ENCODE measurements around the gene COL23A1. TPM values are rescaled to one million over a fixed set of nuclear protein-coding genes. Genes with fewer than 3 reads are reported as not detected.

Gene COL23A1
- total and polyA plus RNA-seq, 2 donors (not counting 1 experiment from before 2014, with no cell fraction given), result 0.20 TPM; not detected in 1

GRCh38 chr5:178360222-178360925, 229.8 kb downstream of the COL23A1 start:
- WGBS (ENCODE audit: insufficient coverage), result 86% methylated on average over 17 of the region's 19 CpGs
- peaks cover 0 to 3% (median 0%) of the 10 kb centered on the region in 3 donors for H3K9me3 ChIP-seq (ENCODE audit: control extremely low read depth in 1 of 3, control insufficient read depth in 2 of 3, insufficient read depth in 1 of 3, low read length in 2 of 3)
- POLR2A ChIA-PET, result interaction anchor here (0.6 kb wide), 1 partner anchor 35 kb away, joined by 3 read pairs; no protein-coding TSS in a partner anchor
- peaks cover 21% of the 10 kb centered on the region for H3K27me3 Mint-ChIP-seq
- intact Hi-C loops (cut with micrococcal nuclease), result no loop called here
- peaks cover 3% of the 10 kb centered on the region for H3K4me1 Mint-ChIP-seq
- ATAC-seq (ENCODE audit: low read depth) (no peak), DNase-seq (no peak)
- H3K36me3 ChIP-seq (replicated peaks in 1 of 2; ENCODE audit: control extremely low read depth in 1 of 2, control insufficient read depth in 1 of 2, extremely low read depth in 1 of 2, insufficient read depth in 2 of 2, low read length in 1 of 2), result no peaks in the 10 kb centered on the region
- no peaks in the 10 kb centered on the region for H3K9me3 Mint-ChIP-seq (ENCODE audit: insufficient read depth)
- H3K27me3 ChIP-seq (replicated peaks in 1 of 4; ENCODE audit: control extremely low read depth in 1 of 4, control insufficient read depth in 3 of 4, insufficient read depth in 4 of 4, low read length in 3 of 4), result peaks cover 0 to 13% (median 0%) of the 10 kb centered on the region in 4 experiments
- no peaks in the 10 kb centered on the region for H4K20me1 ChIP-seq (ENCODE audit: control insufficient read depth, insufficient read depth, low read length, poor library complexity, severe bottlenecking)
- H3K4me3 Mint-ChIP-seq, result no peak overlapping the region
- no peak overlapping the region for H3K27ac ChIP-seq (ENCODE audit: low read length in 2 of 2)
- no peaks in the 10 kb centered on the region for H3K79me2 ChIP-seq (ENCODE audit: control insufficient read depth, insufficient read depth, low read length)
- no peak overlapping the region for H3K4me2 ChIP-seq (replicated peaks; ENCODE audit: low read depth, low read length, poor library complexity, severe bottlenecking)
- no peak for TF ChIP-seq EZH2 (IDR thresholded peaks at IDR 0.05; ENCODE audit: borderline replicate concordance, insufficient read depth, low read depth, low read length, poor library complexity, severe bottlenecking)
- TF ChIP-seq CTCF (IDR thresholded peaks at IDR 0.05), result no peak
- H2AFZ ChIP-seq (ENCODE audit: insufficient read depth, low read depth, low read length, poor library complexity, severe bottlenecking), result no peak overlapping the region
- no peak overlapping the region for H3K9ac ChIP-seq (ENCODE audit: low read length)
- no peak overlapping the region for H3K27ac Mint-ChIP-seq
- H3K4me1 ChIP-seq (ENCODE audit: control insufficient read depth in 2 of 2, insufficient read depth in 2 of 2, low read length in 2 of 2), result no peaks in the 10 kb centered on the region
- no peak overlapping the region for H3K4me3 ChIP-seq (ENCODE audit: control extremely low read depth in 1 of 5, extremely low read depth in 1 of 5, insufficient read depth in 1 of 5, low read depth in 2 of 5, low read length in 4 of 5)
- CTCF ChIA-PET, result no interaction called here

- POLR2A ChIA-PET, result no interaction called here
- TF ChIP-seq CTCF (IDR thresholded peaks at IDR 0.05), result no peak
- TF ChIP-seq EZH2 (IDR thresholded peaks at IDR 0.05; ENCODE audit: borderline replicate concordance, insufficient read depth, low read depth, low read length, poor library complexity, severe bottlenecking), result no peak
These were observed 230.5 kb downstream of the COL23A1 start for GRCh38 chr5:178359738-178360137.

More at GRCh38 chr5:178359738-178360137, 230.5 kb downstream of the COL23A1 start:
- H2AFZ ChIP-seq (ENCODE audit: insufficient read depth, low read depth, low read length, poor library complexity, severe bottlenecking), result no peak overlapping the region
- no peaks in the 10 kb centered on the region for H3K79me2 ChIP-seq (ENCODE audit: control insufficient read depth, insufficient read depth, low read length)
- intact Hi-C loops (cut with micrococcal nuclease), result no loop called here
- no peak overlapping the region for H3K4me3 ChIP-seq (ENCODE audit: control extremely low read depth in 1 of 5, extremely low read depth in 1 of 5, insufficient read depth in 1 of 5, low read depth in 2 of 5, low read length in 4 of 5)
- Mint-ChIP-seq H3K27ac (no peak overlapping the region), H3K9me3 (ENCODE audit: insufficient read depth) (no peaks in the 10 kb centered on the region), H3K27me3 (peaks cover 21% of the 10 kb centered on the region), H3K4me1 (peaks cover 3% of the 10 kb centered on the region), H3K4me3 (no peak overlapping the region)
- no peaks in the 10 kb centered on the region for H3K4me1 ChIP-seq (ENCODE audit: control insufficient read depth in 2 of 2, insufficient read depth in 2 of 2, low read length in 2 of 2)
- DNase-seq (no peak), ATAC-seq (ENCODE audit: low read depth) (no peak)
- H4K20me1 ChIP-seq (ENCODE audit: control insufficient read depth, insufficient read depth, low read length, poor library complexity, severe bottlenecking), result no peaks in the 10 kb centered on the region
- peaks cover 0 to 13% (median 0%) of the 10 kb centered on the region in 4 experiments for H3K27me3 ChIP-seq (replicated peaks in 1 of 4; ENCODE audit: control extremely low read depth in 1 of 4, control insufficient read depth in 3 of 4, insufficient read depth in 4 of 4, low read length in 3 of 4)
- H3K36me3 ChIP-seq (replicated peaks in 1 of 2; ENCODE audit: control extremely low read depth in 1 of 2, control insufficient read depth in 1 of 2, extremely low read depth in 1 of 2, insufficient read depth in 2 of 2, low read length in 1 of 2), result no peaks in the 10 kb centered on the region
- no peak overlapping the region for H3K27ac ChIP-seq (ENCODE audit: low read length in 2 of 2)
- H3K9me3 ChIP-seq (ENCODE audit: control extremely low read depth in 1 of 3, control insufficient read depth in 2 of 3, insufficient read depth in 1 of 3, low read length in 2 of 3), result peaks cover 0 to 3% (median 0%) of the 10 kb centered on the region in 3 donors
- WGBS (ENCODE audit: insufficient coverage), result 86% methylated on average over 7 of the region's 9 CpGs
- CTCF ChIA-PET, result no interaction called here
- no peak overlapping the region for H3K4me2 ChIP-seq (replicated peaks; ENCODE audit: low read depth, low read length, poor library complexity, severe bottlenecking)
- H3K9ac ChIP-seq (ENCODE audit: low read length), result no peak overlapping the region

Data from B cell (primary cell).